ENCODE data around the gene MECR.
"Not testable (repeated sequence)": the region's sequence is repeated elsewhere in the genome, so short reads cannot be mapped to it uniquely, and the experiment has no call there.

The MECR gene

GRCh38 chr1:29235955-29236711 is 5.4 kb upstream of the MECR start, which contains the start of gene PTPRU:
Gene PTPRU (plus strand): TSS chr1:29236522. CDS start chr1:29236645, 123 bp downstream.
- DNase-seq (ENCODE audit: low read depth in 2 of 2): peak; percentile 35 to 71

DNA sequence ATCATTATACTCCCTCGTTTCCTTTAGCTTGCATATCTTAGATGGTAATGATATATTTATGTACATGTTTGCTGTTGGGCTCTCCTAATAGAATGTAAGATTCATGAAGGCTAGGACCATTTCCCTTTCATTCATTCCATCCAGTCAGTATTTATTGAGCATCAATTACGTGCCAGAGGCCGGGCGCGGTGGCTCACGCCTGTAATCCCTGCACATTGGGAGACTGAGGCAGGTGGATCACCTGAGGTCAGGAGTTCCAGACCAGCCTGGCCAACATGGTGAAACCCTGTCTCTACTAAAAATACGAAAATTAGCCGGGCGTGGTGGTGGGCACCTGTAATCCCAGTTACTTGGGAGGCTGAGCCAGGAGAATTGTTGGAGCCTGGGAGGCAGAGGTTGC is 4.1 kb upstream of the MECR start:
- DNase-seq (ENCODE audit: low read depth in 2 of 2): not testable (repeated sequence)

DNA sequence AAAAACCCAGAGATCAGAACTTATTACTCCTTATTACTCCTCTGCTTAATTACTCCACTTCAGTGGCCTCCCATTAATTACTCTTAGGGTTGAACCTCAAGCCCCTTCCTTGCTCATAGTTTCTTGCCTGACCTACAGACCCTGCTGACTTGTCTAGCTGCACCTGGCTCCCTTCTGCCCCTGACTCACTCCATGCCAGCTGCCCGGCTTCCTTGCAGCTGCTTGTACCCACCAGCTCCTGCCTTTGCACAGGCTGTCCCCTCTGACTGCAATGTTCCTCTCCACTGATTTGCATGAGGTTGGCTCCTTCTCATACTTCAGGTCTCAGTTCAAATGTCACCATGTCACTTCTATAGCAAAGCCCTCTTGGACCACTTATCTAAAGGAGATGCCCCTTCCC is 3.7 kb upstream of the MECR start:
- DNase-seq (ENCODE audit: low read depth in 2 of 2): no peak

GRCh38 chr1:29233693-29234092 is 3.0 kb upstream of the MECR start:
- DNase-seq (ENCODE audit: low read depth in 2 of 2): no peak

DNA sequence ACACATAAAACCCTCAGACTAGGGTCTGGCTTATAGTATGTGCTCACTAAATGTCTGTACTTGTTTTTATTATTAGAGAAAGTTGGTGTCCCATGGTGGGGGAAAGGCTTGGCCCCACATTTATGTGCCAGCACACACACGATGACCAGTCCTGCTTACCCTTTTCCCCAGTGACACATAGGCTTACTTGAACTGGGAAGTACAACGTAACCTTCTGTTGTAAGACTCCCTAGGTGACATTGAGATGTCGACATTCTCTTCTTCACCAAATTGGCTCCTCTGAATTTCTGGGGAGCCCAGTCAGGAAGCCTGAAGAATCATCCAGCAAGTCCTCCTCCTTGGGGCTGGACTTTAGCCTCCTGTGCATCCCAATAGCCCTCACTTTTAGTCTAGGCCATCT is 1.7 kb upstream of the MECR start:
- no peak for DNase-seq (ENCODE audit: low read depth in 2 of 2)

DNA sequence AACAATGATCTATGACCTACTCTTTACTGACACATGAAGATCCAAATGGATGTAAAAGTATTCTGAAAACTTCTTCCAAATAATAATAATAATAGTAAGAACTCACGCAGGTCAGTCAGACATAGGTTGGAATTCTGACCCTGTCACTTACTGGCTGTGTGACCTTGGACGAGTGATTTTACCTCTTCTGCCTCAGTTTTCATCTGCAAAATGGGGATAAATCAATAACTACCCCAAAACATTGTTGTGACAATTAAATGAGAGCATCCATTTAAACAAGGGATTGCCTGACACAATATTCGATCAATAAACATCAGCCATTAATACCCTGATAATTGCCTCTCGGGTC is 556 bp downstream of the MECR start:
- DNase-seq (ENCODE audit: low read depth in 2 of 2): no peak

DNA sequence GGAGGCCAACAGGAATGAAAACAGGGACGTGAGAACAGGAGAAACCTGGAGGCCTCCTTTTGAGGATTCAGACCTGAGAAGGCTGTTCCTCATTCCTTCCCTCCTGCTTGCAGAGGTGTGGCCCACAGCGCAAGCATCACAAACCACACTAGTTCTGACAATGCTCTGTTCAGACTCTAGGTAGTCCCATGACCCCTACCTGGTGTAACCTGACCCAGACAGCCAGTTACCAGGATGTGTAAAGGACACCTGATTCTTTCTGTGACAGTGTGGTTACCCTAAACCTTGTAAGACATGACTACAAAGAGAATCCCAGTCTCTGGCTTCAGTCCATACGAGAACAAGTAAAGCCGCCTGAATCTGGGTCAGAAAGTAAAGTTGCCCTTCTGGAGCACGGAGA is 3.2 kb downstream of the MECR start:
- no peak for DNase-seq (ENCODE audit: low read depth in 2 of 2)

GRCh38 chr1:29225361-29225760 is 5.4 kb downstream of the MECR start:
- no peak for DNase-seq (ENCODE audit: low read depth in 2 of 2)

- DNase-seq (ENCODE audit: low read depth in 2 of 2): no peak
Measured at GRCh38 chr1:29224356-29224837, 6.3 kb downstream of the MECR start.

DNA sequence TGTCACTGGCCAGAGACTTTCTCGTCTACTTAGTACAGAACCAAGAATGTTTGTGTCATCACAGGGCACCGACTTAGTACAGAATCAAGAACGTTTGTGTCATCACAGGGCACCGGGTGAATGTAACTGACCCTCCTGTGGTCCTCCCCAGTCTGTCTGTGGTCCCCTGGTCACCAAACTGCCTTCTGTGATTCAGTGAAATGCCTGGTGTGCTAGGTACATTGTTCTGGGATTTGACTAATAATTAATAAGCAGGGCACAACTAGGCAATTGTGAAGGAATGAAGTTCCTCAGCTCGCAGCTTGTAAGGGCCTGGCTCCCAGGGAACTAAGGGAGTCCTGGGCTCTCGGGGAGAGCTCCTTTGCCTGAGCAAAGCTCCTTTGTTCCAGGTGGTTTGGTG is 7.2 kb downstream of the MECR start:
- no peak for DNase-seq (ENCODE audit: low read depth in 2 of 2)

- no peak for DNase-seq (ENCODE audit: low read depth in 2 of 2)
Measured at GRCh38 chr1:29222686-29223085, 8.0 kb downstream of the MECR start.

GRCh38 chr1:29222260-29222659 is 8.5 kb downstream of the MECR start:
- DNase-seq (ENCODE audit: low read depth in 2 of 2): not testable (repeated sequence)

GRCh38 chr1:29221296-29221695 is 9.4 kb downstream of the MECR start:
- no peak for DNase-seq (ENCODE audit: low read depth in 2 of 2)

GRCh38 chr1:29218223-29218622 is 12.5 kb downstream of the MECR start:
- no peak for DNase-seq (ENCODE audit: low read depth in 2 of 2)

GRCh38 chr1:29217633-29218032 is 13.1 kb downstream of the MECR start:
- no peak for DNase-seq (ENCODE audit: low read depth in 2 of 2)

DNA sequence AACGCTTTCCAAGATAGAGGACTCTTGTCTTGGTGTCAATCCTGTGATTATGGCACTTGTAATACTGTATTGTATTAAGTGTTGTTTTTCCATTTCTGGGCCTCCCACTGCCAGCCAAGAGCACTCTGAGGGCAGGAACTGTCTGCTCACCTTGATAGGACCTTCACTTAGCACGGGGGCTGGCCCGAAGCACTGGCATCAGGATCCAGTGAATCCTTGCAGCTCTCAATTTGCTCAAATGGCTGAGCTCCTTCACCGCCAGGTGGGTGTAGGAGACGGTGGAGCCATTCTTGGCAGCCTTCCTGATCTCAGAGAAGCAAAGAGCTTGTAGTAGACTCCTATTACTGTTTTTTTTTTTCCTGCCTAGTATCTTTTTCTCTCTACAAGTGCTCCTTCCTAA is 17.7 kb downstream of the MECR start:
- DNase-seq (ENCODE audit: low read depth in 2 of 2): no peak

DNA sequence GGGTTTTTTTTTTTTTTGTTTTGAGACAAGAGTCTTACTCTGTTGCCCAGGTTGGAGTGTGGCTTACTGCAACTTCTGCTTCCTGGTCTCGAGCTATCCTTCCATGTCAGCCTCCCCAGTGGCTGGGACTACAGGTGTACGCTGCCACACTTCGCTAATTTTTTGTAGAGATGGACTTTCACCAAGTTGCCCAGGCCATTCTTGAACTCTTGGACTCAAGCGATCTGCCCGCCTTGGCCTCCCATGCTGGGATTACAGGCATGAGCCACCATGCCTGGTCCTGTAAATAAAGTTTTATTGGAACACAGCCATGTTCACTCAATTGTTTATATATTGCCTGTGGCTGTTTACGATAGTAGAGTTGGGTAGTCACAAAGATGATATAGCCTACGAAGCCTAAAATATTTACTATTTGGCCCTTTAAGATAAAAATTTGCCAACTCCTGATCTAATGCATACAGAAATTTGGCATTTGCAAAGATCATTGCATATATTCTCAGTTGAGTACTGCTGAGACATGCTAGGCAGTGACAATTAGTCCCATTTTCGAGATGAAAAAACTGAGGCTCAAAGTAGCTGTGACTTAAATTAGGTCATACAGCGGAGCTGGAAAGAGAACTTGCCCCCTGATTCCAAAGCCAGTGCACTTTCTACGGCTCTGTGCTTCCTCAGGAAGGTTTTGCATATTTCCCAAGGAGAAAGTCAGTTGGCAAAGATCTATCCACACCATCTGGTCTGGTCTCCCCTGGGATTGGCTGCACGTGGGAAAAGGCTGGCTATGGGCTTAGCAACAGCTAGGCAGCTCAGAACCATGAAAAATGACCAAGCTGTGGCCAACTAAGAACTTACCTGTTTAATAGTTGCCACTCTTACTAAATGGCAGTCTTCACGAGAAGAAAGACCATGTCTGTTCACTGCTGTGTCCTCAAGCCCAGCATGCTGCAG is 19.4 kb downstream of the MECR start:
- no peak for DNase-seq (ENCODE audit: low read depth in 2 of 2)

DNA sequence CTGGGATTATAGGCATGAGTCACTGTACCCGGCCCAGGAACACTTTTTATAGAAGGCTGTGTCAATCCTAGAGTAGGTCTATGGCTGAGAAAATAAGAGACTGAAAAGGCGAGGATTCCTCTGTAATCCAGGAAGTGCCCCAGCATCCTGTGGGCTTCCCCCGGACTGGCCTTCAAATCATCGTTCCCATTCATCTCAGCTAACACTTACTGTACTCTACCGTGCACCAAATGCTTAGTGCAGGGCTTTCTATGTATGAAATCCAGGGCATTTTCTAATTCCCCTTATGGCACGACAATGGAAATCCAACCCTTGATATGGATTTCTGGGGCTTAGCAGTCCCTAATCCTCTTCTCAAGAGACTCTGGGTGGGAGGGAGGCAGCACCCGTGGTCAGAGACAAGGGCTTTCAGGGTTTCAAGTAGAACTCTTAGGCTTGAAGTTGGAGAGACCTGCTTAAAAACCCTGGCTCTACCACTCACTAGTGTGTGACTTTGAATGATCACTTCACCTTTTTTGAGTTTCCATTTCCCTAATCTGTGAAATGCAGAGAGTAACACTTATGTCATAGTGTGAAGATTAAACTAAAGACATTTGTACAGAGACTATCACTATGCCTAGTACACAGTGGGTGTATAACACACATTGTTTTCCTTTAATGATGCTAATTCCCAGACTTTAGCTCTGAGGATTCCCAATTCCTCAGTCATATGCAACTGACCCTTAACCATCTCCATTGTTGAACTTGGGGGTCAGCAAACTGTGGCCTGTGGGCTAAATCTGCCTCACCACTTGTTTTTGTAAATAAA is 20.3 kb downstream of the MECR start:
- DNase-seq (ENCODE audit: low read depth in 2 of 2): no peak

DNA sequence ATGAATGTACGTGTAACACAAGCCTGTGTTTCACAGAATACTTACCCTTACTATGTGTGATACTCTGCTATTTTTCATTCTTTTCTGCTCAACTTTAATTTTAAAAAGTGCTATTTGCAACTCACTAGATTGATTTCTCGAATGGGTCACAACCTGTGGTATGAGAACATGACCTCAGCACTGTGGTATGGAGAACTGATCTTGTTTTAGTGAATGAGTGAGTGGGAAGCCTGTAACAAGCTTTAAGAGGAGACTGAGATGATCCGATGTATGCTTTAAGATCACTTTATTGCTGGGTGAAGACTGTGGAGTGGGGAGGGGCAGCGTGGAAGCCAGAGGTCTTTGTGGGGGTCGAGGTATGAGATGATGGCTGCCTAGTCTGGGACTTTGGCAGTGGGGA is 21.6 kb downstream of the MECR start:
- DNase-seq (ENCODE audit: low read depth in 2 of 2): no peak

DNA sequence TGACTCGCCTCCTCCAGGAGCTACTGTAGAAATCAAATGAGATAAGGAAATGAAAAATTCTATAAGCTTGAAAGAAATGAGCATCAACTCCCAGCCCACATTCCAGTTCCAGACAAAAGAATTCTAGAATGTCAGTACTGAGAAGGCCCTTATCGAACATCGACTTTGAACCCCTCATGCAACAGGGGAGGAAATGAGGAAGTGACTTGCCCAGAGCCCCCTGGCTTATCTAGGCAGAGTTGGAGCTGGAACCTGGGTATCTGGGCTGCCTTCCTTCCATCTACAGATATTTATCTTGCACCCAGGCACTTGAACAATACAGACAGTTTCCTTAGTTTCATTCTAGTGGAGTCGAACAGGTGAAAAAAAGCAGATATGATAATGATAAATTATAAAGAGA is 22.3 kb downstream of the MECR start:
- DNase-seq (ENCODE audit: low read depth in 2 of 2): no peak

DNA sequence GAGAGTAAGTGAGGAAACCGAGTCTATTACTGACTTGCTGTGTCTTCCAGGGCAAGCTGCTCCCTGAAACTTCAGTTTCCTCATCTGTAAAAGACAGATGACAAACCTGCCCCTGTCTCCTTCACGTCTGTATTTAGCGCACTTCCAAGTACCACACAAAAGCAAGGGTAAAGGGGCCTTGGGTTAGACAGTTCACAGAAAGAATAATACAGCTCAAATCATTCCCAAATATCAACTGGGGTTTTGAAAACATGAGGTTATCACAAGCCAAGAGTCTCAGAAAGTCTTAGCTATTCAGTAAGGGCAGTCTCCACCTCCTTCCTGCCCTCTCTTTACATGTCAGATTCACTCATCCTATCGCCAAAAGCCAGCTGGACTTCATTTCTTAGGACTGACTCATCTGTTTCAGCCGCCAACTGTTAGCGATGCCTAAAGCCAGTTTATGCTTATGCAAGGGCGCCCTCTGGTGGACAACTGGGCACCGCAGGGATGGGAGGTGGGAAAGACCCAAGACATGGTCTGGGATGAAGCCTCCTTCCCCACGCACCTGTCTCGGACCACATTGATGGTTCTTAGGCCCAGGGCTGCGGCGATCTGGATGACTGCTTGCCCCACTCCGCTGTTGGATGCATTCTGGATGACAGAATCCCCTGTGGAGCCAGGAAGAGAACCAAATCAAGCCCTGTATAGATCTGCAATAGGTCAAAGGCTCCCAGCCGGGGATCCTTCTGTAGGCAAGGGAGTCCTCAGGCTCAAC is 28.0 kb downstream of the MECR start:
- DNase-seq (ENCODE audit: low read depth in 2 of 2): peak; percentile 71 to 84
